HFFc6 (cell line): Measurements from ENCODE around the gene MYADML2. TPM values are rescaled to one million over a fixed set of nuclear protein-coding genes. Genes with fewer than 3 reads are reported as not detected.

Experiments used
- DNase-seq: peaks from one replicate; pipeline ENCODE4 v3.0.0-alpha.2; 2018
- H3K27ac Mint-ChIP-seq: 2 replicates; pipeline ENCODE4 v1.8.0; 2020; ENCODE audit warnings: mild to moderate bottlenecking, mixed read lengths
- H3K27me3 Mint-ChIP-seq: 2 replicates; pipeline ENCODE4 v1.8.0; 2021; ENCODE audit warnings: mild to moderate bottlenecking, moderate library complexity, mixed read lengths; ENCODE audit not compliant: insufficient read depth
- H3K36me3 Mint-ChIP-seq: 2 replicates; pipeline ENCODE4 v1.8.0; 2021; ENCODE audit warnings: low read depth, mixed read lengths
- H3K4me1 Mint-ChIP-seq: 2 replicates; pipeline ENCODE4 v1.8.0; 2020; ENCODE audit warnings: low read depth, mixed read lengths
- H3K4me3 Mint-ChIP-seq: 2 replicates; pipeline ENCODE4 v1.8.0; 2020; ENCODE audit warnings: mild to moderate bottlenecking, moderate library complexity, mixed read lengths
- H3K9me3 Mint-ChIP-seq: 2 replicates; pipeline ENCODE4 v1.8.0; 2020; ENCODE audit warnings: mild to moderate bottlenecking, mixed read lengths
- CTCF ChIP-seq: fragments of 200-600 bp; sonication (generic); IDR thresholded peaks from 2 replicates; pipeline ENCODE4 v1.5.0; 2021; ENCODE audit warnings: antibody characterized with exemption, mild to moderate bottlenecking
- total RNA-seq, 6 experiments: library from RNA; stranded (reverse); fragmentation: NEBNext Ultra II Directional; extraction: Animal tissue kit (Norgen Biotek cat#: 25700); gene quantifications; 2 replicates in 1 of 6; 3 replicates in 5 of 6; pipeline ENCODE4 v1.2.3, GENCODE V29; 2021

Gene MYADML2
- total RNA-seq, 6 experiments from 2014 or later, result not detected

- H3K36me3 Mint-ChIP-seq, result peaks cover 32% of the 10 kb centered on the region
- no peak for DNase-seq
- H3K4me1 Mint-ChIP-seq, result peaks cover 12% of the 10 kb centered on the region
- no peak overlapping the region for H3K27ac Mint-ChIP-seq
- TF ChIP-seq CTCF, result no peak
- H3K4me3 Mint-ChIP-seq, result no peak overlapping the region
- no peaks in the 10 kb centered on the region for H3K9me3 Mint-ChIP-seq
- H3K27me3 Mint-ChIP-seq, result no peaks in the 10 kb centered on the region
Measured at GRCh38 chr17:81911969-81912368, 35.1 kb downstream of the MYADML2 start.

GRCh38 chr17:81911277-81911961 is 35.6 kb downstream of the MYADML2 start, which contains the start of gene PCYT2:
PCYT2 (minus strand) TSS chr17:81911399; CDS start chr17:81911355, 44 bp downstream.
- Mint-ChIP-seq H3K27me3 (no peaks in the 10 kb centered on the region), H3K9me3 (no peaks in the 10 kb centered on the region), H3K4me3 (peak within 1 kb of the TSS; percentile 93), H3K4me1 (peaks cover 7% of the 10 kb centered on the region), H3K27ac (peak within 1 kb of the TSS; percentile 66), H3K36me3 (peaks cover 26% of the 10 kb centered on the region)
- TF ChIP-seq CTCF, result peak; percentile 44
- DNase-seq, result peak; percentile 72

GRCh38 chr17:81910840-81911276 is 36.2 kb downstream of the MYADML2 start:
- Mint-ChIP-seq H3K36me3 (peaks cover 21% of the 10 kb centered on the region), H3K4me3 (peak overlapping the region; percentile 93), H3K27ac (peak overlapping the region; percentile 66; the same call in 1 of the 2 replicates), H3K27me3 (no peaks in the 10 kb centered on the region), H3K4me1 (peaks cover 1% of the 10 kb centered on the region; the same call in 1 of the 2 replicates), H3K9me3 (no peaks in the 10 kb centered on the region)
- no peak for DNase-seq
- TF ChIP-seq CTCF, result no peak

GRCh38 chr17:81909966-81910839 is 36.8 kb downstream of the MYADML2 start:
- no peak for DNase-seq
- peak overlapping the region; percentile 66 for H3K27ac Mint-ChIP-seq
- H3K36me3 Mint-ChIP-seq, result peaks cover 20% of the 10 kb centered on the region

More at GRCh38 chr17:81909966-81910839, 36.8 kb downstream of the MYADML2 start:
- Mint-ChIP-seq H3K4me3 (peak overlapping the region; percentile 93), H3K27me3 (no peaks in the 10 kb centered on the region), H3K9me3 (no peaks in the 10 kb centered on the region), H3K4me1 (no peaks in the 10 kb centered on the region)
- TF ChIP-seq CTCF, result no peak
